GM13977 (cell line): ENCODE measurements around the gene RPS6KA3.

Source experiments
- DNase-seq: peaks from one replicate; pipeline ENCODE4 v3.0.0; 2012; ENCODE audit warnings: low spot score
- in situ Hi-C: fragments of 300-500 bp; cut with MboI; formaldehyde crosslinking; loops from one replicate; pipeline ENCODE4 v1.12.0; 2022; ENCODE audit warnings: low sequenced_read_pairs, low pct_unique_long_range_greater_than_20kb, mixed read lengths, inconsistent platforms; ENCODE audit not compliant: unreplicated experiment
- TF ChIP-seq, protein P1 (sequence below): IDR thresholded peaks from 2 replicates; pipeline ENCODE4 v1.5.1; 2012; ENCODE audit warnings: mild to moderate bottlenecking, control low read depth; ENCODE audit not compliant: insufficient read depth; ENCODE audit errors: extremely low read depth, missing control alignments

Gene RPS6KA3

DNA sequence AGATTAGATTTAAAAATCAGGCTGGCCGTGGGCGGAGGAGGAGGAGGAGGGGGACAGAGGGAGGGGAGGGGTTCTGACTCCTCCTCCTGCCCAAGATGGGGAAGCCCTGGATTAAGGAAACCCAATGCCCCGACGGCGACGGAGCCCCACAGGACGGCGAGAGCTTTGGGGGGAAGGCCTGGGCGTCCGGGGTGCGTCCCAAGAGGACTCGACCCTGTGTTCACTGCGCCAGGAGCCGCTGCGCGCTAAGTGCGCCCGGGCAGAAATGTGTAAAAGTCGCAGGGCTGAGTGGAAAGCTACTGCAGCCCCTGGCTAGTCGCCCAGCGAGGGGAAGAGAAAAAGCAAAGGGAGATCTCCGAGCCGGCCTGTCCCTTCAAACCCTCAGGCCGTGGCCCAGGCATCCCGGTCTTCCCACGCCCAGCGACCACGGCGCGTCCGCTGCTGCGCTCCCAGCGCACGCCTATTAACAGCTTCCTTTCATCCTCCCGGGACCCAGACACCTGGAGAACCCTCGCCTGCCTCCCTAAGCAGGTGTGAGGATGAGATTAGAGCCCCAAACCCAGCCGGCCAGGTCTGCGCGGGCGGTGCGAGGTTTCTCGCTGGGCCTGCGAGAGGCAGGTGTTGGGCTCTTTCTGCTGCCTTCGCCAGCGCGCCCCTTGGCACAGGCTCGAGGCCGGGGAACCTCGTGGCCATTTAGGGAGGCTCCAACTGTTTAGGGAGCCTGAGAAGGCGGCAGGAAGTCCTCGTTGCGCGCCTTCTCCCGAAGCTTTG, 1.4 kb upstream of the RPS6KA3 start:
- in situ Hi-C loops = no loop called here
- peak; percentile 48 for DNase-seq
- TF ChIP-seq, protein P1, sequence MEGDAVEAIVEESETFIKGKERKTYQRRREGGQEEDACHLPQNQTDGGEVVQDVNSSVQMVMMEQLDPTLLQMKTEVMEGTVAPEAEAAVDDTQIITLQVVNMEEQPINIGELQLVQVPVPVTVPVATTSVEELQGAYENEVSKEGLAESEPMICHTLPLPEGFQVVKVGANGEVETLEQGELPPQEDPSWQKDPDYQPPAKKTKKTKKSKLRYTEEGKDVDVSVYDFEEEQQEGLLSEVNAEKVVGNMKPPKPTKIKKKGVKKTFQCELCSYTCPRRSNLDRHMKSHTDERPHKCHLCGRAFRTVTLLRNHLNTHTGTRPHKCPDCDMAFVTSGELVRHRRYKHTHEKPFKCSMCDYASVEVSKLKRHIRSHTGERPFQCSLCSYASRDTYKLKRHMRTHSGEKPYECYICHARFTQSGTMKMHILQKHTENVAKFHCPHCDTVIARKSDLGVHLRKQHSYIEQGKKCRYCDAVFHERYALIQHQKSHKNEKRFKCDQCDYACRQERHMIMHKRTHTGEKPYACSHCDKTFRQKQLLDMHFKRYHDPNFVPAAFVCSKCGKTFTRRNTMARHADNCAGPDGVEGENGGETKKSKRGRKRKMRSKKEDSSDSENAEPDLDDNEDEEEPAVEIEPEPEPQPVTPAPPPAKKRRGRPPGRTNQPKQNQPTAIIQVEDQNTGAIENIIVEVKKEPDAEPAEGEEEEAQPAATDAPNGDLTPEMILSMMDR = no peak

GRCh38 chrX:20267607-20267930, 860 bp upstream of the RPS6KA3 start:
- TF ChIP-seq, protein P1 = no peak
- in situ Hi-C loops = no loop called here
- DNase-seq = no peak

- in situ Hi-C loops = no loop called here
- TF ChIP-seq, protein P1 = no peak
- peak; percentile 43 for DNase-seq
Measured at GRCh38 chrX:20265726-20266681, 705 bp downstream of the RPS6KA3 start.

GRCh38 chrX:20265221-20265725, 1.4 kb downstream of the RPS6KA3 start:
- peak; percentile 63 for DNase-seq
- in situ Hi-C loops = no loop called here
- TF ChIP-seq, protein P1 = no peak

DNA sequence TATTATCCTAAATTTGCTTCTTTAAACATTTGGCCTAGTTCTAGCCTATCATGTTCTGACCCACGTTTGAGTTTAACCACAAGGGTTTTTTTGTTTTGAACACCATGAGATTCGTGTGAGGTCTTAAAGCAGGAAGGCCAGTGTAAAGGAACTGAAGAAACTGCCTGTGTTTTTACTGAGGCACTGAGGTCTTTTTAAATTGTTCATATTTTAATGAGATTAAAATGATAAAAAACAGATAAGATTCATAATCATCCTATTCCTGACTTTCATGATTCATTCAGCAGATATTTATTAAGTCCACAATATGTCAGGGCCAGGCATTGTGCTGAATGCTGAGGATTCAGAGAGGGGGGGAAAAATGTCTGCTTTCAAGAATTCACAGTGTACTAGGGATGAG, 3.2 kb downstream of the RPS6KA3 start:
- no peak for DNase-seq
- in situ Hi-C loops = no loop called here

GRCh38 chrX:20260885-20261284, 5.8 kb downstream of the RPS6KA3 start:
- in situ Hi-C loops = no loop called here
- DNase-seq = no peak
- TF ChIP-seq, protein P1 = no peak

More for the DNA sequence above, 3.2 kb downstream of the RPS6KA3 start:
- TF ChIP-seq, protein P1 = no peak
